ENCODE measurements around the gene ZFP62. TPM values are rescaled to one million over a fixed set of nuclear protein-coding genes. Genes with fewer than 3 reads are reported as not detected.

The ZFP62 gene
- total and polyA plus RNA-seq, 7 donors, result 12.9 to 34.6 (median 22.2) TPM

DNA sequence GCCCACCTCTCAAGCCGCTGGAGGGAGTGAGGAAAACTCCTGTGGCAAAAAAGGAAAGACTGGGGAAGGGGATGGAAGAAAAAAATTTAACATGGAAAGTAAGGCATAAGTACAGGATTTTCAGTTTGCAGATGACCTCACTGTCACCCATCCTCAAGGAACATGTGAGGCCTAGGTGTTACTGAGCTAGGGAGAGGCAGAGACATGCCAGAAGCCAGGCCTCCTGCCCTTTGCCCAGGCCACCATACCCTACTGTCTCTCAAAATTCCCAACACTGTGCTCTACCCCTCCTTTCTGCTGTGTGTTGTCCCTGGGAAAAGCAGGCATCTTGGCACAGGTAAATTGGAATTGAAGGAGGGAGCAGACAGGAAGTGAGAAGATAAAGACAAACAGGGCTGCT is 54.0 kb downstream of the ZFP62 start:
- H3K27ac ChIP-seq, result peak overlapping the region; percentile 46 to 99 (median 98)
- DNase-seq, result no peak

DNA sequence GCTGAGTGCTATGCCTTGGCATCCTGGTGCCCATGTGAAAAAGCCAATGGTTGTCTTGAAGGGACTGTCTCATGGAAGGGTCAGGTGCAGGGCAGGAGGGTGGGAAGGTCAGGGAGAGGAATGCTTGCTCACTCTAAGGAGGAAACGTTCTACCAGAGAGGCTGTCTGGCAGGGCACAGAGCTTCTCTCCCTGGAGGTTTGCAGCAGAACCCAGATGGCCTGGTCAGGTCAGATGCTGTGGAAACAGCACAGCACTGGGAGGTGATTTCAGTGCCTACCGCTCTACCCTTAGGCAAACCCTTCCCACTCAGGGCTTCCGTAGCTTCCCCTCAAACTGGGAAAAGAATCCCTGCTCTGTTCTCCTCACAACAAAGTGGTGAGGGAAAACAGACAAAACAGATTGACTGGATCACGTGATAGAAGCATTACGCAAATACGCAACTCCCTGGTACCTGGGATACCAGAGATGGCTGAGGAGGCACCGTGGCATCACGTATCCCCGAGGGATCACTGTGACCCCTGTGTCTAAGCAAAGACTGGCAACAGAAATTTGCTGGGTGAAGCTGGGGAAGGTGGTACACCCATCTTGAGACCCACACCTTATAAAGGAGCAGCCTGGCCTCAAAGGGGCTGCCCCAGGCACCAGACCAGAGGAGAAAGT is 54.6 kb downstream of the ZFP62 start:
- TF ChIP-seq, protein P1, sequence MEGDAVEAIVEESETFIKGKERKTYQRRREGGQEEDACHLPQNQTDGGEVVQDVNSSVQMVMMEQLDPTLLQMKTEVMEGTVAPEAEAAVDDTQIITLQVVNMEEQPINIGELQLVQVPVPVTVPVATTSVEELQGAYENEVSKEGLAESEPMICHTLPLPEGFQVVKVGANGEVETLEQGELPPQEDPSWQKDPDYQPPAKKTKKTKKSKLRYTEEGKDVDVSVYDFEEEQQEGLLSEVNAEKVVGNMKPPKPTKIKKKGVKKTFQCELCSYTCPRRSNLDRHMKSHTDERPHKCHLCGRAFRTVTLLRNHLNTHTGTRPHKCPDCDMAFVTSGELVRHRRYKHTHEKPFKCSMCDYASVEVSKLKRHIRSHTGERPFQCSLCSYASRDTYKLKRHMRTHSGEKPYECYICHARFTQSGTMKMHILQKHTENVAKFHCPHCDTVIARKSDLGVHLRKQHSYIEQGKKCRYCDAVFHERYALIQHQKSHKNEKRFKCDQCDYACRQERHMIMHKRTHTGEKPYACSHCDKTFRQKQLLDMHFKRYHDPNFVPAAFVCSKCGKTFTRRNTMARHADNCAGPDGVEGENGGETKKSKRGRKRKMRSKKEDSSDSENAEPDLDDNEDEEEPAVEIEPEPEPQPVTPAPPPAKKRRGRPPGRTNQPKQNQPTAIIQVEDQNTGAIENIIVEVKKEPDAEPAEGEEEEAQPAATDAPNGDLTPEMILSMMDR (IDR thresholded peaks at IDR 0.05), result no peak
- no peak for TF ChIP-seq EP300 (IDR thresholded peaks at IDR 0.05)
- Histone ChIP-seq H3K4me1 (peaks cover 0 to 75% (median 67%) of the 10 kb centered on the region in 4 donors), H3K9me3 (no peaks in the 10 kb centered on the region), H3K27me3 (no peaks in the 10 kb centered on the region), H3K27ac (peak overlapping the region; percentile 46 to 99 (median 98)), H3K36me3 (peaks cover 0 to 9% (median 0%) of the 10 kb centered on the region in 4 donors), H3K4me3 (peak overlapping the region in 1 of 4 donors; percentile 76)
- DNase-seq, result peak; percentile 64
- WGBS, 2 donors, result 62 to 75% methylated on average over 9 of the region's 9 CpGs
- intact Hi-C loops (cut with DNase I), result loop anchor here (5.0 to 10.0 kb wide), 3 partner anchors 378 to 1252 kb away; partner anchors contain the start of genes RUFY1 and TRIM52

More for the DNA sequence above, 54.0 kb downstream of the ZFP62 start:
- 65 to 92% methylated on average over 1 of the region's 1 CpG for WGBS, 2 donors
- H3K4me1 ChIP-seq, result peaks cover 0 to 74% (median 67%) of the 10 kb centered on the region in 4 donors
- H3K27me3 ChIP-seq, result no peaks in the 10 kb centered on the region
- no peak for TF ChIP-seq EP300 (IDR thresholded peaks at IDR 0.05)
- TF ChIP-seq POLR2AphosphoS5 (IDR thresholded peaks at IDR 0.05), result no peak
- TF ChIP-seq, protein P1 (IDR thresholded peaks at IDR 0.05), result no peak
- TF ChIP-seq POLR2A (IDR thresholded peaks at IDR 0.05), result no peak
- peaks cover 0 to 9% (median 0%) of the 10 kb centered on the region in 4 donors for H3K36me3 ChIP-seq
- H3K9me3 ChIP-seq, result no peaks in the 10 kb centered on the region
- peak overlapping the region in 1 of 4 donors; percentile 76 for H3K4me3 ChIP-seq
- intact Hi-C loops (cut with DNase I), result loop anchor here (5.0 to 10.0 kb wide), 3 partner anchors 378 to 1252 kb away; partner anchors contain the start of genes RUFY1 and TRIM52

DNA sequence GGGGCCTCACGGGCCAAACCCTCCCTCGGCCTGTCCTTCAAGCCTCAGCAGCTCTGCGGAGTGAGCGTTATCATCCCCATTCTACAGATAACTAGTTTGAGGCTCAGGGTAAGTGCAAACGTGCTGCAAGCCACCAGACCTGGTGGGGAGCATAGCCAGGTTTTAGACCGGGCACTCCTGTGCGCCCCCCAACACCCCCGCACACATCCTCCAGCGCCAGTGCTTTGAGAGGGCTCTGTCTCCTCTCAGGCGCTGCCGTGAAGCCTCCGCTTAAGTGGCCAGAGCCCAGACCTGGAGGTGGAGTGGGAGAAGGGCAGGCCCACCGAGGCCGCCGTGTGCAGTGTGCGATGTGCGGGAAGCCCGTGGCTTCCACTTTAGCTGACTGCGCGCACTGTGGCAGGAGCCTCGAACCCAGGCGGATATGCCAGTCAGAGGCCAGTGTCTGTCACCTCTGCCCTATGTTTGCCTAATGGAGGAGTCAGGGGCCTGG is 56.9 kb downstream of the ZFP62 start:
- no peaks in the 10 kb centered on the region for H3K9me3 ChIP-seq
- H3K27ac ChIP-seq, result peak overlapping the region; percentile 97 to 99 (median 98)
- H3K4me1 ChIP-seq, result peaks cover 0 to 91% (median 83%) of the 10 kb centered on the region in 4 donors
- intact Hi-C loops (cut with DNase I), result loop anchor here (5.0 to 10.0 kb wide), 3 partner anchors 58 to 1249 kb away; partner anchors contain the start of genes RUFY1 and ZFP62
- TF ChIP-seq EP300 (IDR thresholded peaks at IDR 0.05) (no peak), POLR2A (IDR thresholded peaks at IDR 0.05) (no peak), POLR2AphosphoS5 (IDR thresholded peaks at IDR 0.05) (no peak)
- TF ChIP-seq, protein P1 (IDR thresholded peaks at IDR 0.05), result no peak
- DNase-seq, result peak; percentile 59
- H3K27me3 ChIP-seq, result no peaks in the 10 kb centered on the region
- 62 to 84% methylated on average over 22 of the region's 22 CpGs for WGBS, 2 donors
- peak overlapping the region in 2 of 4 donors; percentile 86 to 89 for H3K4me3 ChIP-seq
- peaks cover 0 to 16% (median 0%) of the 10 kb centered on the region in 4 donors for H3K36me3 ChIP-seq

DNA sequence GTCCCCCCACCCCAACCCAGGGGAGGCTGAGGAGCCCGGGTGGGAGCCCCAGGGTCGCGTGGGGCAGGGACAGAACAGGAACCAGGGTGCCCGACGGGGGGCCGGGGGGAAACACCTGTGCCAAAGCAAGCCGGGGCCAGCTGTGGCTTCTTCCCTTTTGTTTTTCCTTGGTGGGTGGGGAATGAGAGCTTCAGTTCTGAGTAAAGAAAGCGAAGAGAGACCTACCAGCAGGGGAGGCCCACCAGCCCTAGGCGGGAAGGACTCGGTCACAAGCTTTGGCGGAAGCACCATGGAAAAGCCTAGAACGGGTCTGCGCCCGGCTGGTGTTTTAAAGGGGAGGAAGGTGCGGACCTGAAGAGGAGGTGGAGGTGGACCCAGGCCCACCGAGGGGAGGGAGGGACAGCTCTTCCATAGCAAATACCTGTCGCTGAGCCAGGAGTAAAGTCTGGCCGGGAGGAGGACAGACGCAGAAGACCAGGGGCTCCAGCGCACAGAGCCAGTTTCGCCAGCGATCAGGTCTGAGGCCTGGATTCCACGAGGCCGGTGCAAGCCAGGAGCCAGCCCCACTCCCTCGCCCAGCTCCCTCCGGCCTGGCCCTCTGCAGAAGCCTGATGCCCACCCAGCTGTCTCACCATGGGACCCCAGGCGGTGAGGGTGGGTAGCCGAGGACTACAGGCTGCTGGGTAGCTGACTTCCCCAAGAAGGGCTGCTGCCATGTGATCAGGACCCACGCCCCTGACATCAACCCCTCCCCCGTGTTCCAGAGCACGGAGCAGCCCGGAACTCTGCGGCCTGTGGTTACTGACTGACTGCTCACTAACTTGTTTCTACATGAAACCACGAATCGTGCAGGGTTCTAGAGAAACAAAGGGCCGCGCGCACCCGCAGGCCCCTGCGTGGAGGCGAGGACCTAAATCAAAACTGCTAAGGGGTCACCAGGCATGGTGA is 57.6 kb downstream of the ZFP62 start:
- peaks cover 0 to 91% (median 83%) of the 10 kb centered on the region in 4 donors for H3K4me1 ChIP-seq
- no peaks in the 10 kb centered on the region for H3K27me3 ChIP-seq
- H3K36me3 ChIP-seq, result peaks cover 0 to 16% (median 0%) of the 10 kb centered on the region in 4 donors
- H3K27ac ChIP-seq, result peak overlapping the region; percentile 97 to 99 (median 98)
- intact Hi-C loops (cut with DNase I), result loop anchor here (5.0 to 10.0 kb wide), 3 partner anchors 59 to 1249 kb away; partner anchors contain the start of genes RUFY1 and ZFP62
- TF ChIP-seq, protein P1 (IDR thresholded peaks at IDR 0.05), result no peak
- TF ChIP-seq POLR2AphosphoS5 (IDR thresholded peaks at IDR 0.05), result peak in 3 of 4 donors; percentile 4 to 60 (median 38)
- peak; percentile 82 for DNase-seq
- WGBS, 2 donors, result 35 to 64% methylated on average over 41 of the region's 41 CpGs
- H3K9me3 ChIP-seq, result no peaks in the 10 kb centered on the region
- peak overlapping the region; percentile 66 to 95 (median 88) for H3K4me3 ChIP-seq

Measured in sigmoid colon (tissue), 7 donors.